GM18517 (cell line): Measurements from ENCODE around the gene GRP.

Source experiments
- ATAC-seq: cut with Tn5 transposase; IDR thresholded peaks from one replicate; pipeline ENCODE4 v1.9.1; 2021; ENCODE audit warnings: mild to moderate bottlenecking, moderate library complexity; ENCODE audit not compliant: unreplicated experiment

Gene GRP

GRCh38 chr18:59266886-59267502, 47.0 kb downstream of the GRP start:
- ATAC-seq: no peak

DNA sequence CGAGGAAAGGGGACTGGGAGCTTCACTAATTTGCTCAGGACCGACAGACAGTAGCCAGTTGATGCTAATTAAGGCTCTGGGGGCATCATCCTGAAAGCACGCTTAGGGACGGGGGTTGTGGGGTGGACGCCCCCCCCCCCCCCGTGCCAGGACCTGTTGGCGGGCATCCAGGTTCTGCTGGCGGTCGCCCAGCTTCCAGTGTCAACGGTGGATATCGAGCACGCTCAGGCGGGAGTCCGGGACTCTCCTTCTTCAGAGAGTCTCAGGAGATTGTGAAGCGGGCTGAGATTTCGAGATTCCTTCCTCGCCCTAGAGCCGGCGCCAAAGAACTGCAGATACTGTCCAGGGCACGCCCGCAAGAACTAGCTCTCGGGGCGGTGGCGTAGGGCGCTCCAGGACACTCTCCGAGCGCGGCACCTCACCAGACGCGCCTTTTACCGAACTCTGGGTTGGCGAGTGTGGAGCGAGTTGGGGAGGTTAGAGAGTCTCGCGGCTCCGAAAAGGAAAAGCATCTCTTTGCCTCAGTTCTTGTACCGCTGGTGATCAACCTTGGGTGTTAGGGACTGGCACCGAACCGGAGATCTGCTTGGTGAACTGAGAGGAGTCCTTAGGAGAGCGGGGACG, 47.7 kb downstream of the GRP start:
- no peak for ATAC-seq

DNA sequence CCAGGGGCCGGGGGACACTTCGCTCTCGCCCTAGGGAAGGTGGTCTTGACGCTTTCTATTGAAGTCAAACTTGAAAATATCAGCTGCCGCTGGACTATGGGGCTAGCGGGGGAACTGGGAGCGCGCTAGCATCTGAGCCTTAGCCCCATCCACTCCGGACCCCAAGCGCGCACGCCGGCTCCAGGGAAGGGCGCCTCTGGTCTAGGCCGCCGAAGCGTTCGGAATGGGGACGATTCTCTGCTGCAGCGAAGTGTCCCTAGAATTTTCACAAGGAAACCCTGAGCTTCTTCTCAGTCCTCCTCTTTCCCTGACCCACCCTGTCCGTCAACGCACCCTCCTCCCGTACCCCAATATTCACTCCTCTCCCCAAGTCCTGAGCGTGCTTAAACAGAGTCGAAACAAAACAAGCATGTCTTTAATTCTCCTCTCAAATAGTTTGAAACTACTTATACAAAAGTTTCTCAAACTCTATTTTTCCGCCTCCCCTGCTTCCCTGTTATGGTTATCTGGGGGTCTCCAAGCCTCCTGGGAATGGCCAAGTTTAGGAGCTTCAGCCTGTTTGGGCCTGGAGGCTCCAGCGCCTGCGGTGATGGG, 48.3 kb downstream of the GRP start:
- no peak for ATAC-seq

DNA sequence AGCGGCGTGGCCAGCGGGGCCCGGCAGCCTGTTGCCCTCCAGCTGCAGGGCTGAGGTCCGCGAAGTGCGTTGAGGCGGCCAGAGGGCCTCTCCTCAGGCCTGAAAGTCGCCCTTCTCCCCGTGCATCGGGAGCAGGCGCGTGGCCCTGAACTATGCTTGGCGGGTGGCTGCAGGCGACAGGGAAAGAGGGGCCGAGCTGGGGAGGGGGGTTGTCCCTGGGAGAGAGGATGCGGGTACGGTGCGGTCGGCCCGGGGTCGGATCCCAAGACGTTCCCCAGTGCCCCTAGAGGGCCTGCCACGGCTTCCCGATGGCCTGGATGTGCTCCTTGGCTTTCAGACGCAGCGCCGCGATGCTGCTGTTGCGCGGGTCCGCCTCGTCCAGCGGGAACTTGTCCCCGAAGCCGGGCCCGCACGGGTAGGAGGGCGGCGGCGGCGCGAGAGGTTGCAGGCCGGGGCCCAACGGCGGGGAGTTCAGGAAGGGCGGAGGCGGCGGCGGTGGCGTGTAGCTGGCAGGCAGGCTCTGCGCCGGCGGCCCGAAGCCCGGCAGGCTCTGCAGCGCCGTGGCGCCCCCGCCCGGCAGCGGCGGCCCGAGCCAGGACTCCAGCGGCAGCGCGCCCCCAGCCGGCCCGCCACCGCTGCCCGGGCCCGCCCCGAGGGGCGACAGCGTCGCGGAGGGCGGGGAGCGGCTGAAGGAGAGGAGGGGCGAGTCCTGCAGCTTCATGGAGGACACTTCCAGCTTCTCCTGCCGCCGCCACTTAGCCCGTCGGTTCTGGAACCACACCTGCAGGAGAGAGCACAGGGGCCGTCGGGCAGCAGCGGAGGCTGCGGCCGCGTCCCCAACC, 49.0 kb downstream of the GRP start:
- no peak for ATAC-seq

DNA sequence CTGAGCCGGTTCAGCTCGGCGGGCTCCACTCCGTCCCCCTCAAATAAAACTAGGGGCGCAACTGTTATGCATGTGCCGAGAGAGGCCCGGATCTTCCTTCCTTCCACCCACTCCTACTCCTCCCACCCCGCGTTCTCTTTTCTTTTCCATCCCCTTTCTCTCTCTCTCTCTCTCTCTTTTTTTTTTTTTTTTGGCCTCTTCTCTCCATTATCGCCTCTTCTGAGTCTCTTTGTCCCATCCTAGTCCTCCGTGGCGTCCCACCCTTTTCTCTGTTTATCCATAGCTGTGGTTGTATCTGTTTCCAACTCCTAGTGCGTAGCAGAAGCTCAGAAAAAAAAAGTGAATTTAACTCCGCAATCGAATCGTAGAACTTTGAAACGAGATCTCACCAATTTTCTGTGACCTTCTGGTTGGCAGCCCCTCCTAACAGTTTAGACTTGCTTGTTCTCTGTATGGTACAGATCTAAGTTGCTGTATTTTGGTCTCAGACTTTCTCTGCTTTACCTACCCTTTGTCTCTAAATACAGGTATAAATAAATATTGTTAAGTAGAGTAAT, 49.7 kb downstream of the GRP start:
- ATAC-seq: no peak

GRCh38 chr18:59270689-59271257, 50.8 kb downstream of the GRP start:
- no peak for ATAC-seq

GRCh38 chr18:59271606-59272220, 51.8 kb downstream of the GRP start:
- no peak for ATAC-seq

GRCh38 chr18:59272221-59272888, 52.4 kb downstream of the GRP start:
- no peak for ATAC-seq

DNA sequence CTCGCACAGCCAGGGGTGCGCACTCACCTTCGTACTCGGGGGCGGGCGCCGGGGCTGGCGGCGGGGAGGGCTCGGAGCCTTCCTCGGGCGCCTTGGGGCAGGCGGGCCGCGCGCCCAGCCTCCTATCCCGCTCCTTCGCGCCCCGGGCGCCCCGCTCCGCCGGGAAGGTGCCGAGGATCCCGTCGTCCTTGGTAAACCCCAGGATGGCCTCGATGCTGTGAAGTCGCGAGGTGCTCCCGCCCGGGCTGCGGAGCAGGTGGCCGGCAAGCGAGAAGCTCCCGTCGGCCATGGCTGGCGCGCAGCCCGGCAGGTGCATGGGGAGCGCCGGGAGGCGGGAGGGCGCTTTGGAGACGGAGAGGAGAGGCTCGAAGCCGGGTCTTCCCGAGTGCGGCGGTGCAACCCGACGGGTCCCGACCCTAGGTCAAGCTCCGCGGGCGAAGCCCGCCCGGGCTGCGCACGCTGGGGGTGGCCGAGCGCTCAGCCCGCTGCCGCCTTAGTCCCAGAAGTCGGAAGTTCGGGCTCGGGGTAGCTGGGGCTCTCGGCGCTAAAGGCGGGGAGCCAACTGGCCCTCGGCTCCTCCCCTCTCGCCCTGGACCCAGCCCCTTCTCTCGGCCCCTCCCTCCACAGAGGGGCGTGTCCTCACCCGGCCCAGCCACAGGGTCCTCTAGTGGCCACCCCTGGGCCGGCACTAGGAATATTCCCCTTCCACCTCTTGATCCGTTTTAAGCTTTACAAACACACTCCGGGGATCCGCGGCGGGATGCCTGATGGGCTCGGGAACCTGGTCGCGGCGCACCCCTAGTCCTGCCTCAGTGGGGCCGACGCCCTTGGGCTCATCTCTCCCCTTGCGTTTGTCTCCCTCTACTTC, 53.2 kb downstream of the GRP start, which contains the start of gene RAX:
TSS of gene RAX (minus strand) at position 564 of the 868 bp plus-strand sequence. CDS start at position 316, 248 bp downstream.
- ATAC-seq: no peak

DNA sequence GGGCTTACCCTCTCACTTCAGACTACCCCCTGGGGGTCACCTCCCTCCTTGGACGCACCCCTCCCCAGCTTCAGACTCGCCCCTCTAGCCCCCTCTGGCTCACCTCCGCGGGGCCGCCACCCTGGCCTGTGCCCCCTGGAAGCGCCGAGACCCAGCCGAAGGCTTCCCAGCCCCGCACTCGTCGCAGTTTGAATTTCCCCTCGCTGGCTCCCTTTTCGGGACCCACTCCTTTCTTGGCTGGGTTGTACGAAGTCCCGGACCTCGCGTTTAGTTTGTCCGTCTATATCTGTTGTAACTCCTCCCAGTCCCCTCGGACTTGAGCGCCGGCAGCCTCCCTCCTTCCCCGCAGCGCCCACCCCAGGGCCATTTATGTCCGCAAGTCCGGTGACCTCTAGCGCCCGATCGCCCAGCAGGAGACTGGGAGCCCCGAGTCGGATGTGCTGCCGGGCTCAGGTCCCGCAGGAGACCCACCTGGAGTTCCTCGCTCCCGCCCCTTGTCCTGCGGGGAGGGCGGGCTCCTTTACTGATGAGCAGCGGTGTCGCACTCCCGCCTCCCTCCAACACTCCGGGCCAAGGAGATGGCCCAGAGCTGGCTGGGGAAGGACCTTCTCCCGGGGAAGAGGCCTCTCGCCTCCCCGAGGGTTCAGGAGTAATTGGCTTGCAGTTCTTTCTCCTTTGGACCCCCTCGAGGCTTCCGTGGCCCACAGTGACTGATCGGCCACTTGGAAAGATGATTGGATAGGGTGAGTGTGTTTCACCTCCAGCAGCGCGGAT, 54.0 kb downstream of the GRP start:
- ATAC-seq: no peak

DNA sequence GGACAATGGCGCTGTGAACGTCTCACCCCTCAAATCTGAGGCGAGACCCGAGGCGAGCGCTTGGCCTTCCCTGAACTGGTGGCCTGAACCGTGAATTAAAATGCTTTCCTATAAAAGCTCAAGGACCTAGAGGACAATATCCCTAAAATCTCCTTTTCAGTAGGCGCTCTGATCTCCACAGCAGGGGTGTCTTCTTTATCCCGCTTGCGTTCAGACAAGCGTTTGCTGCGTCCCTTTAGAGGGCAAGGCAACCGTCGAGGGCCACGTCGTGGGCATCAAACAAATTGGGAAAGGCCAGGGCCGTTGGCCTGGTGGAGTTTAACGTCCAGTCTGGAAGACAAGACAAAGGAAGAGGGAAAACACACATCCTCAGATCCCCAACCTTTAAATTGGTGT, 54.6 kb downstream of the GRP start:
- ATAC-seq: no peak

- no peak for ATAC-seq
Measured at GRCh38 chr18:59275406-59275949, 55.5 kb downstream of the GRP start.

DNA sequence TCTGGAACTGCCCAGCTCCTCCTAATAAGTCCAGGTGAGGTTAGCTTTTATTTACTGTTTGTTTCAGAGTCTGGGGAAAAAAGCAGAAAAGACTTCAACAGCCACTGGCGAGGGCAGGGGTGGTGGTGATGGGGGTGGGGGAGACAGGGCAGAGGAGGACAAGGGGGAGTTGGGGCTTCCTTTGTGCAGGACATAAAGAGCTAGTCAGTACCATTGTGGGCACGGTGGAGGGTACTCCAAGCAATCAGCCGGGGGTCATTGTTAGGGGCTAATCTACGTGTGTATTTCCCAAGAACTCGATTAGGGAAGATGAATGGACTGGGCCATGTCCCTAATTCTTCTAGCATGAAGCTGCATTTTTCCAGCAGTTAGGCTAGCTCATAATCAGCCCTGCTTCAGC, 56.1 kb downstream of the GRP start:
- ATAC-seq: no peak

GRCh38 chr18:59278793-59279192, 58.8 kb downstream of the GRP start:
- ATAC-seq: no peak

DNA sequence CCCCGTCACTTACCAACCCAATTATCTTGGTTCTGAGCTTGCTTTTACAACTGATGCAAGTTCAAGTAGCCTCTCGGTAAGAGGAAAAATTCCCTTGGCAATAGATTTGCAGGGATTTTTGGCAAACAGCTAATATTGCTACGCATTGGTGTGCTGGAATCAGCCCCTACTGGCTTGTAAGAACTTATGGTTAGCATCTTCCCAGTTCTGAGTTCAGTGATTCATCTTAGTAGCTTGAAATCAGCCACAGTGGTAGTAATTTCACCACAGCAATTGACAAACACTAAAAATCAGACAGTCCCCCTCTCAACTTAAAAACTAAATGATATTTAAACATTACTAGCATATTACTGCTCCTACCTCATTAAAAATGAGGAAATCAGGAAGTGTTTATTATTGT, 59.2 kb downstream of the GRP start:
- no peak for ATAC-seq

DNA sequence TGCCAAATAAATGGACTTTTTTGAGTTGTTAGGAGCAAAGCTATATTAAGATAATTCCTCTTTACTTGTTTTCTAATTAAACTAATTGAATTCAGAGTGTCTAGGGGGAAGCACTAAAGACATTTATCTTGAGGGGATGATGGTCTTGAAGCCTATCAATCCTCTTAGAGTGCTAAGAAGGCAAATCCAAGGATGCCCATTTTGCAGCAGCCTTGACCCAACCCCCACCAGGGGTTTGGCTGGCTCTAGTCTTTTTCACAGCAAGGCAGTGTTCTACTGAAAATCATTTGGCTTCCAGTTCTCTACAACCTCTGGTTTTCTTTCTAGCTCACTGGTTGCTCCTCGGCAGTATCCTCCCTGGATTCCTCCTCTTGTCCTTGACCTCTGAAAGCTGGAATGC, 59.8 kb downstream of the GRP start:
- no peak for ATAC-seq
